GM19239 (cell line): ENCODE measurements around the gene TEX11.
A peak's percentile ranks its signal among the peaks of the same experiment; 100 is the strongest.

ENCODE experiments used
- DNase-seq: peaks from one replicate; pipeline ENCODE4 v3.0.0; 2011; ENCODE audit warnings: low spot score; ENCODE audit not compliant: insufficient read length
- FAIRE-seq: peaks from 2 replicates; lab custom pipeline; 2011; peaks lifted over from hg19 to GRCh38; lab: Jason Lieb, UNC

Gene TEX11

DNA sequence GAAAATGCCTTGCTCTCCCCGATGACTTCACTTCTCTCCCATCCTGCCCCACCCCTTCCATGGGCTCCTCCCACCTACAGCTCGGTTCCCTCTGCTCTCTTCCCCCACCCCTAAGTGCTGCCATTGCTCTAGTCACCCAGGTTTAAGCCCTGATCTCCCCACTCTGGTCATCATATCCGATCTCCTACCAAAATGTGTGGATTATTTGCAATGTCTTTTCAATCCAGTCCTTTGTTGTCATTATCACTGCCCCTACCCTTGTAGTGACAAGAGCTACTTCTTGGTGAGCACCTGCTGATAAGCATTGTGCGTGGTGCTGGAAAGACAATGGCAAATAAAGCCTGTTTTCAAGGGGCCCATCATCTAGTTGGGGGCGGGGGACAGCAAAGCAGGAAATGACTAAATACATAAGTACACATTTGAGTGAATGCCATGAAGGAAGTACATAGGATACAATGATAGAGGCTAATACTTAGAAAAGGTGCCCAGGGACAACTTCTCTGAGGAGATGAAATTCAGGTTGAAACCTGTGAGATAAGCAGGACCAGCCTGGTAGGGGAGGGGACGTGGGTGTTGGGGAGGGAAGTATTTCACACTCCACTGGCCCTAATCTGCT is 400.1 kb downstream of the TEX11 start:
- FAIRE-seq = no peak
- DNase-seq = no peak

- FAIRE-seq (no peak), DNase-seq (no peak)
These were observed 403.1 kb downstream of the TEX11 start for GRCh38 chrX:70505451-70505841.

- DNase-seq = no peak
- FAIRE-seq = no peak
These were observed 403.6 kb downstream of the TEX11 start for GRCh38 chrX:70504772-70505450.

- no peak for DNase-seq
- peak; percentile 8 for FAIRE-seq
These were observed 407.7 kb downstream of the TEX11 start for GRCh38 chrX:70500826-70501225.

- no peak for FAIRE-seq
- DNase-seq = no peak
These were observed 410.4 kb downstream of the TEX11 start for GRCh38 chrX:70498129-70498528.

DNA sequence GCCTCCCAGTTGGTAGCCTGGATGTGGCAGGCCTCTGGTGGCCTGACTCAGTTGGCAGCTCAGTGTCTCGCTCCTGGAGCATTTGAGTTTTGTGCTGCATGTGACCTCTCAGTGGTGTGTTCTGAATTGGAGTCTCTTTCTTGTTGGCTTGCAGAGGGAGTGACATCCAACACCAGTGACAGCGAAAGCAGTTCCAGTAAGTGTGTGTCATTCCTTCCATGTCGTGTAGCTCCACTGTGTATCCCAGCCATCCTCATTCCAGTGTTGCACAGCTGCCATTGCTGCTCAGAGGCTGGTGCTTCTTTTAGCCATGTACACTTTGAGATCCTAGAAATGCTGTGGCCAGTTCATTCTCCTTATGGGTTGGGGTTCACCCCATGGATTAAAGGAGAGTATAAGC is 411.5 kb downstream of the TEX11 start:
- no peak for FAIRE-seq
- no peak for DNase-seq

DNA sequence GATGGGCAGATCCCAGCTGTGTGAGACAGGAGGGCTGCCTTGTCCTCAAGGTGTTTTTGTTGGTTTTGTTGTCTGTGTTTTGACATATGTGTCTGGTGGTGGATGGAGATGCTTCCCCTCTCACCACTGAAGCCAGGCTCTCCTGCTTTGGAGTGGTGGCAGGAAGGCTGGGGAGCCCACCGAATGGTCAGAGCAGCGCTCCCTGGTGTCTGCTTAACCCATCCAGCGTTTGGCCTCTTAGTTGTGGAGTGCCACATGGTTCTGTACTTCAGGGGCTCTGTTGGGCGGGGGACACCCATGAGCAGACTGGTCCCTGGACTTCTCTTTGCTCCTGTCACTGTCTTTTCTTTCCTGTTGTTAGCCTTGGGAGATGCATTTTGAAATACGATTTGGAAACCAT is 412.0 kb downstream of the TEX11 start:
- DNase-seq (no peak), FAIRE-seq (no peak)

DNA sequence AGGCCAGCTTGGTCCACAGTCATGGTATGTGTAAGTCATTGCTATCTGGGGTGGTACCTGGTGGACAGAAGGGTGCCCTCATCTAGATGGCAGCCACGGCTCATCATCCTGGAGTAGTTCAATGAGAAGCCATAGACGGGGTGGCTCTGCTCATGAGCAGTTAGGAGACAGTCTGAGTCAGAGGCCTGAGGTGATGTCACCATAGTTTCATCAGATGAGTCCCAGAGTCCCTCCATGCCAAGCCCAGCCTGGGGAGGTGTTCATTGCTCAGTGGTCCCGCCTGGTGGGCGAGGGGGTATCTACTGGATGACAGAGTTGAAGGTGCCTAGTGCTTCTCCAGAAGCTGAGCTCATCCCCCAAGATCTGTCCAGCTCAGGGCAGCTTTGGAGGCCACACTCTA is 414.1 kb downstream of the TEX11 start:
- DNase-seq (no peak), FAIRE-seq (no peak)

DNA sequence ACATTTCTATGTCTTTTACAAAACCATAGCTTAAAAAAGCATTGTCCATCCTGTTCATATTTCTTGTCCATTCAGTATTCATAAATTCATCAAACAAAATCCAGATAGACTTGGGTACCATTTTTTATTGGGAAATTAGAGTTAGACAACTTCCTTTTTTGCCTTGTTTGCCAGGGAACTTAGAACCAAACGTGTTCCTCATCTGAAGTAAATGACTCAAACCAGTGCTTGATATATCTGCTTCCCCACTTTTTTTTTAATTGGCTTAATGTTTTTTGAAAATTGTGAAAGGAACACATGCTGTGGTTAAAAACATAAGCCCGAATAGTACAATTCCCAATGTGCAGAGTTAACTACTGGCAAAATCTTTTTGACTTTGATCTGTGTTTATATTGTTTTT is 419.7 kb downstream of the TEX11 start:
- DNase-seq (no peak), FAIRE-seq (no peak)

DNA sequence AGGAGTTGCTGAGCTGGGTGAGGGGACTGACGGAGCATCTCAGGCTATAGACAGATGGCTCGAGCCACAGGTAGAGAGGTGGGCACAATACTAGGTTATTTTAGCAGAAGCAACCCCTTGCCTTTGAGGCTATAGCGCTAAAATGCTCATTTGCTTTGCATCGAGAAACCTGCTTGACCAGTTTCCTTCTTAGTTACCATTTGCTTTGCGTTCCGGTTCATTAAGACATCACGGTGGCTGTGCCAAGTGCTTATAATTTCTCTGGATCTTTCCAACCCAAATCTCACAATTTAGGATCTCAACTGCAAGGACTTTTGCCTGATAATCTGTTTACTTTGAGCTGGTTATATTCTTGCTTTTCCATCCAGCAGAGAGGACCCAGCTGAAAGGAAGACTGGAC is 423.0 kb downstream of the TEX11 start:
- no peak for DNase-seq

GRCh38 chrX:70482300-70482699 is 426.2 kb downstream of the TEX11 start:
- FAIRE-seq = no peak
- DNase-seq = no peak

More for the DNA sequence above, 423.0 kb downstream of the TEX11 start:
- FAIRE-seq = no peak

DNA sequence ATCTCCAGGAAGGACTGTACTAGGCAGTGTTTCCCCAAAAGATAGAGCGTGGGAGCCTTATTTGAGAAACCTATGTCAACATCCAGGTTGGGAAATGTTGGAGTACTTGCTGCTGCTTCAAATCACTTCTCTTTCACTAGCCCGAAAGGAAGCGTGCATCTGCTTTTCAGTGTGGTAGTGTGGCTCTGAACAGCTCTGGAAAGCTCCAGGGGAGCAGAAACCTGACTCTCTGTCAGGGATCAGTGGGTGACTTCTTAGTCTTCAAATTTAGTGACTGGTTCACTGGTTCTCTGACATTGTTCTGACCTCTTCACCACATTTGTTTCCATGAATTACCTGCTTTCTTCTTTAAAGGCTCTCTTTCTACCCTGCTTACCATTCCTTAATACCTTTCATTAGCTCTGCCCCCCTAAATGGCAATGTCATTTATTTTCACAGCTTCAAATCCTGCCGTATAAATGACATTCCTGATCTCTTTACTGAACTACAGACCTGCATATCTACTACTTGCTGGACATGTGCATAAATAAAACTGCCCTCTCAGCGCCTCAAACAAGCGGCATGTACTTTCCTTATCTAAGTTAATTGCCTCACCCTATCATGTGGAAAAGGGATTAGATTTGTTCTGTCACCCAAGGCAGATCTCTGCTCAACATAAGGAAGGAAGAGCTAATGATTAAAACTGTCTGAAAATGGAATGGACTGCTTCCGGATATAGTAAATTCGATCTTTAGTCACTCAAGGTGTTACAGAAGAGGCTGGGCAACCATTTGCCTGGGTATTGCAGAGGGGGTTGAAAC is 426.8 kb downstream of the TEX11 start:
- no peak for FAIRE-seq

DNA sequence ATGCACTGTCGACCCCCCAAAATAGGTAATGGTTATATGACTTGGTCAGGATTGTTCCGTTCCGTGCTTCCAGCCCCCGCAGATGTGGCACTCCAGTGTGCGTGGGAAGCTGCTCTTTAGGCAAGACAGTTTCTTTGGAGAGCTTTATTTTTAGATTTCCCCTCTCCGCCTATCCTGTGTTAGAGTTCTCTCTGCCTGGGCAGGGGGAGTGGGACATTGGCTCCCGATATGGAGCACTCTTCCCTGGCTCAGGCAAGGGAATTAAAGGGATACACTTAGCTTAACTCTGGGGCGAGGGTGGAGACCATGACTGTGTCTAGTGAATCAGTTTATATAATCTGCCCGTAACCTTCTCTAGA is 427.9 kb downstream of the TEX11 start:
- FAIRE-seq (no peak), DNase-seq (no peak)

More for the DNA sequence above, 426.8 kb downstream of the TEX11 start:
- no peak for DNase-seq

GRCh38 chrX:70479922-70480659 is 428.4 kb downstream of the TEX11 start:
- no peak for FAIRE-seq
- no peak for DNase-seq

- FAIRE-seq = no peak
- DNase-seq = no peak
These were observed 429.1 kb downstream of the TEX11 start for GRCh38 chrX:70479247-70479921.
